ENCODE data around the gene RREB1.

- TF ChIP-seq CTCF (IDR thresholded peaks at IDR 0.05) (no peak), POLR2A (IDR thresholded peaks at IDR 0.05) (no peak)
Measured at GRCh38 chr6:7184502-7184901, 76.7 kb downstream of the RREB1 start.

All from testis (tissue), 2 donors.